Ovary (tissue), 9 donors: ENCODE data around the gene AFF1. TPM values are rescaled to one million over a fixed set of nuclear protein-coding genes. Genes with fewer than 3 reads are reported as not detected.

ENCODE experiments used
- DNase-seq, 5 donors: peaks; one replicate each; pipeline ENCODE4 v3.0.0-alpha.2; 2019 to 2020
- H3K27ac ChIP-seq, 2 donors: fragments of 200-600 bp; one replicate each; pipeline versions ENCODE4 v1.5.1 to v1.8.0; 2019 to 2022
- H3K27me3 ChIP-seq: fragments of 200-600 bp; one replicate; pipeline ENCODE4 v1.8.0; 2022
- H3K36me3 ChIP-seq: fragments of 200-600 bp; sonication (generic); one replicate; pipeline ENCODE4 v1.5.1; 2019
- H3K4me1 ChIP-seq: one replicate; pipeline ENCODE4 v1.8.1; 2013; ENCODE audit warnings: mild to moderate bottlenecking, moderate library complexity; ENCODE audit not compliant: insufficient read depth
- H3K4me3 ChIP-seq: fragments of 200-600 bp; sonication (generic); one replicate; pipeline ENCODE4 v1.5.1; 2017
- H3K9me3 ChIP-seq, 2 donors: fragments of 200-600 bp in 1 of 2; sonication (generic) in 1 of 2; one replicate each; pipeline versions ENCODE4 v1.5.1 to v1.8.1; 2013 to 2019; ENCODE audit warnings: mild to moderate bottlenecking in 1 of 2, moderate library complexity in 1 of 2
- CTCF ChIP-seq, 3 donors: fragments of 450-650 bp in 2 of 3; fragments of 200-600 bp in 1 of 3; IDR thresholded peaks; one replicate each; pipeline versions ENCODE4 v1.5.1 to v1.8.0; 2016 to 2022; ENCODE audit warnings: antibody characterized with exemption in 3 of 3, mild to moderate bottlenecking in 1 of 3
- EP300 ChIP-seq: sonication (generic); formaldehyde crosslinking; IDR thresholded peaks from one replicate; pipeline ENCODE4 v1.6.1; 2017; ENCODE audit warnings: antibody characterized with exemption
- POLR2A ChIP-seq: fragments of 450-650 bp; IDR thresholded peaks from one replicate; pipeline ENCODE4 v1.6.1; 2017; ENCODE audit warnings: antibody characterized with exemption, mild to moderate bottlenecking, moderate library complexity
- WGBS, 3 donors: extraction: QIAGEN DNeasy Blood & Tissue Kit in 1 of 3; methylation state at CpG; one replicate each; pipeline versions ENCODE4 v1.1.5 to v1.1.7; 2013 to 2017; 5-methylcytosine and 5-hydroxymethylcytosine counted together
- intact Hi-C, 4 donors: fragments of 100-400 bp; cut with DNase I; formaldehyde crosslinking; loops; one replicate each; pipeline versions ENCODE4 v1.11.0 to v1.15.1; 2022 to 2023
- polyA plus RNA-seq, 2 donors: library from polyadenylated mRNA; stranded (reverse); fragments of 200-250 nt in 1 of 2; fragments of 350-450 nt in 1 of 2; fragmentation: Illumina TruSeq in 1 of 2; extraction: RNeasy Lipid Tissue Mini Kit (QIAGEN cat#74804) in 1 of 2; gene quantifications; one replicate each; pipeline ENCODE4 v1.2.3, GENCODE V29; 2013 to 2014
- total RNA-seq, 7 donors: library from RNA; depleted of rRNA in 2 of 7; stranded (reverse); fragments of >200 nt in 2 of 7; fragmentation: NEBNext Ultra II Directional in 3 of 7; extraction: Animal tissue kit (Norgen Biotek cat#: 25700) in 3 of 7; gene quantifications; one replicate each; pipeline versions ENCODE4 v1.1.0 to v1.2.4, GENCODE V29; 2016 to 2023
- donor health status: DM: no; HTN: no; CAD: no; lungs with moderate emphysema.
- donor health status: DM: no; HTN: no; CAD: no.
- donor health status: Bipolar disorder and iron deficiency.
- donor health status: DM: yes; HTN: yes; CAD: no.
- donor health status: DM: no; HTN: no; CAD: no.
- donor health status: DM: yes; HTN: yes; CAD: no.

Gene AFF1
- total and polyA plus RNA-seq, 9 donors, result 26.0 to 107 (median 76.7) TPM

GRCh38 chr4:86935566-86935852 is 698 bp downstream of the AFF1 start:
- DNase-seq, result no peak
- peak overlapping the region; percentile 91 for H3K4me3 ChIP-seq
- no peaks in the 10 kb centered on the region for H3K27me3 ChIP-seq
- TF ChIP-seq CTCF (IDR thresholded peaks at IDR 0.05), result no peak
- H3K9me3 ChIP-seq, result no peaks in the 10 kb centered on the region
- peak overlapping the region; percentile 59 to 82 for H3K27ac ChIP-seq
- WGBS, 3 donors, result 0 to 3% (median 2%) methylated on average over 16 of the region's 16 CpGs
- intact Hi-C loops, result loop anchor here (2.0 to 10.0 kb wide), 5 partner anchors 69 to 289 kb away; partner anchors contain the start of gene KLHL8 (in 1 of the 4)
- H3K4me1 ChIP-seq, result peaks cover 2% of the 10 kb centered on the region
- H3K36me3 ChIP-seq, result no peaks in the 10 kb centered on the region

GRCh38 chr4:86935853-86936733 is 1.3 kb downstream of the AFF1 start:
- peaks cover 2% of the 10 kb centered on the region for H3K4me1 ChIP-seq
- H3K4me3 ChIP-seq, result peak overlapping the region; percentile 91
- no peaks in the 10 kb centered on the region for H3K9me3 ChIP-seq
- H3K27ac ChIP-seq, result peak overlapping the region in 1 of 2 donors; percentile 82
- no peaks in the 10 kb centered on the region for H3K36me3 ChIP-seq
- TF ChIP-seq EP300, result no peak
- TF ChIP-seq POLR2A, result peak; percentile 39
- no peaks in the 10 kb centered on the region for H3K27me3 ChIP-seq
- intact Hi-C loops, result loop anchor here (2.0 to 10.0 kb wide), 5 partner anchors 69 to 289 kb away; partner anchors contain the start of gene KLHL8 (in 1 of the 4)
- WGBS, 3 donors, result 13 to 17% (median 16%) methylated on average over 36 of the region's 36 CpGs
- peak; percentile 43 to 71 (median 50) for DNase-seq

GRCh38 chr4:86938771-86939520 is 4.1 kb downstream of the AFF1 start:
- TF ChIP-seq CTCF (IDR thresholded peaks at IDR 0.05), result no peak
- no peak for TF ChIP-seq EP300
- TF ChIP-seq POLR2A, result no peak
- Histone ChIP-seq H3K9me3 (no peaks in the 10 kb centered on the region), H3K27me3 (no peaks in the 10 kb centered on the region), H3K4me3 (no peak overlapping the region), H3K36me3 (no peaks in the 10 kb centered on the region), H3K4me1 (no peaks in the 10 kb centered on the region), H3K27ac (no peak overlapping the region)
- WGBS, 3 donors, result 84 to 92% (median 91%) methylated on average over 4 of the region's 4 CpGs
- DNase-seq, result no peak
- intact Hi-C loops, result loop anchor here (5.0 to 10.0 kb wide), 4 partner anchors 66 to 286 kb away; partner anchors contain the start of gene KLHL8 (in 1 of the 4)

GRCh38 chr4:86939729-86940575 is 5.1 kb downstream of the AFF1 start:
- no peak overlapping the region for H3K4me3 ChIP-seq
- no peaks in the 10 kb centered on the region for H3K9me3 ChIP-seq
- H3K36me3 ChIP-seq, result no peaks in the 10 kb centered on the region
- no peaks in the 10 kb centered on the region for H3K4me1 ChIP-seq
- WGBS, 3 donors, result 83 to 93% (median 91%) methylated on average over 8 of the region's 8 CpGs
- no peak for DNase-seq
- intact Hi-C loops, result loop anchor here (5.0 to 10.0 kb wide), 4 partner anchors 65 to 285 kb away; partner anchors contain the start of gene KLHL8 (in 1 of the 4)
- TF ChIP-seq EP300 (no peak), POLR2A (no peak), CTCF (IDR thresholded peaks at IDR 0.05) (no peak)
- H3K27ac ChIP-seq, result no peak overlapping the region
- H3K27me3 ChIP-seq, result no peaks in the 10 kb centered on the region
